ENCODE results near the gene ARHGAP12. TPM values are rescaled to one million over a fixed set of nuclear protein-coding genes. Genes with fewer than 3 reads are reported as not detected.
A peak's percentile ranks its signal among the peaks of the same experiment; 100 is the strongest.

The ARHGAP12 gene
- polyA plus RNA-seq, 4 donors, result 28.4 to 41.6 (median 37.4) TPM

DNA sequence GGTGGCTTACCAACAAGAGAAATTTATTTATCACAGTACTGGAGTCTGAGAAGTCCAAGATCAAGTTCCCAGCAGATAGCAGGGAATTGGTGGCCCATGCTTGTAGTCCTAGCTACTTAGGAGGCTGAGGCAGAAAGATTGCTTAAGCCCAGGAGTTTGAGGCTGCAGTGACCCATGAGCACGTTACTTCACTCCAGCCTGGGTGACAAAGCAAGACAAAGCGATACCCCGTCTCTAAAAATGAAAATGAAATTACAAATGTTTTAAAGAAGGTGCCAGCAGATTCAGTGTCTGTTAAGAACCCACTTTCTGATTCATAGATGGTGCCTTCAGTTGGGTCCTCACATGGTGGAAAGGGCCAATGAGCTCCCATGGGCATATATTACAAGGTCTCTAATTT lies 20.6 kb upstream of the ARHGAP12 start:
- no peak for DNase-seq (ENCODE audit: low read depth in 4 of 4, low spot score in 3 of 4)

DNA sequence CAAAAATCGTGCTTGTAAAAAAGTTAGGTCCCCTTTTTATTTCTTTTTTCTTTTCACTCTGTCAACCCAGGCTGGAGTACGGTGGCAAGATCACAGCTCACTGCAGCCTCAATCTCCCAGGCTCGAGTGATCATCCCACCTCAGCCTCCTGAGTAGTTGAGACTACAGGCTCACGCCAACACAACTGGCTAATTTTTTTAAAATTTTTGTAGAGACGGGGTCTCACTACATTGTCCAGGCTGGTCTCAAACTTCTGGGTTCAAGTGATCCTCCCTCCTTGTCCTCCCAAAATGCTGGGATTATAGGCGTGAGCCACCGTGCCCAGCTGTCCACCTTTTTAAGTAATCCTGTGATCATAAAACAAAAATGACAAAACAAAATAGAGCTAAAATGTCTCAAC lies 19.4 kb upstream of the ARHGAP12 start:
- no peak for DNase-seq (ENCODE audit: low read depth in 4 of 4, low spot score in 3 of 4)

DNA sequence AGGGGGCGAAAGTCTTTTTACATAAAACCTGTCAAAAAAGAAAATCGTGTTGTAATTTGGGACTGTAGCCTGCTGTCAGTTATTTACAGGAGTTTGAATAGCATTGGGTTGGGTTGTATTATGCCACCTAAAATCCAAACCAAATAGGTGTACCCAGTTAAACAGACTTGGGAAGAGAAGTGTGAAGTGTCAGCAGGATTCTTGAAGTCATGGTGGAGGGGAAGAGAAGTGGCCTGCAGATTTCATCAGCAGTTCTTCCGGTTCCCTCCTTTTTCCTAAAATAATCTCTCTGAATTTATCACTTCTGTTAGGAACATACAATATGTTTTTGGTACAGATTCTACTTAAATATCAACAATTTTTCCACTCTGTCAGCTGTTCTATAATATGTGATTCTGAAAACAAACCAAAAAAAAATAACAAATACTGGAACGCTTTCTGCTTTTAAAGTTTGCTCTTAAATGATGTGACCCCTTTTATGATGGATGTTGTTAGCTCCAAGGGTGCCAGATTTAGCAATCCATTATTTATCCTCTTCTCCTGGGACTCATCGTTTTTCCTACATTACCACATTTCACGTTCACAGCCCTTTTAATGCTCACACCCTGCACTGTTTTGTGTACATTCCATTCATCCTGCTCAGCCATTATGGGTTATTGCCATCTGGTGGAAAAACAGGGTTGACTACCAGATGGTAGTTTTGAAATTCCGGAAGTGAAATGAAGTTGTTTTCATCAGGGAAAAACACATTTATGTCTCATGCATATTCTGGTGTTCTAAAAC lies 18.7 kb upstream of the ARHGAP12 start:
- DNase-seq (ENCODE audit: low read depth in 4 of 4, low spot score in 3 of 4), result peak in 3 of 4 donors; percentile 20 to 40 (median 38)

DNA sequence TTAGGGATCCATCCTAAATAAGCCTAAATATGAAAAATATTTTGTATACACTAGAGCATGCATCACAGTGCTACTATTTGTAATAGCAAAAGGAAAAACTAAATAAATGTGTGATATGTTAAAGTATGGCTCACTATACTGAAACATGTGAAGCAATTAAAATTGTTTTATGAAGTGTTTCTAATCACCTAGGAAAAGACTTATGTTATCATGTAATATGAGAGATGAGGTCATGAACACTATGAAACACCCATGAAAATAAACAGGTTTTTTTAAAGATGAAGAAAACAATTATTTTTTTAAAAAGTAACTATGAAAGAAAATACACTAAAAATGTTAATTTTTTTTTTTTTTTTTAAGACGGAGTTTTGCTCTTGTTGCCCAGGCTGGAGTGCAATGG lies 16.8 kb upstream of the ARHGAP12 start:
- DNase-seq (ENCODE audit: low read depth in 4 of 4, low spot score in 3 of 4), result no peak

DNA sequence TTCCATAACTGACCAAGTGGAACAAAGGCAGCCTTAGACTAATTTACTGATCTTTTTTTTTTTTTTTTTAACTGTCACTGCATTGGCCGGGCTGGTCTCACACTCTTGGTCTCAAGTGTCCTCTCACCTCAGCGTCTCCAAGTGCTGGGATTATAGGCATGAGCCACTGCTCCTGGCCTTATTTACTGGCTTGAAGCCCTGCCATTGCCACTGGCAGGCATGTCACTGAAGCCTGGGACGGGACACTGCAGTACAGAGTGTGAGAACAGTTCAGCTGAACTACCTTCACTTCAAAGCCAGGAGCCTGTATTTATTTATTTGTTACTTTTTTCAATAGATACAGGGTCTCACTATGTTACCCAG lies 15.4 kb upstream of the ARHGAP12 start:
- no peak for DNase-seq (ENCODE audit: low read depth in 4 of 4, low spot score in 3 of 4)

DNA sequence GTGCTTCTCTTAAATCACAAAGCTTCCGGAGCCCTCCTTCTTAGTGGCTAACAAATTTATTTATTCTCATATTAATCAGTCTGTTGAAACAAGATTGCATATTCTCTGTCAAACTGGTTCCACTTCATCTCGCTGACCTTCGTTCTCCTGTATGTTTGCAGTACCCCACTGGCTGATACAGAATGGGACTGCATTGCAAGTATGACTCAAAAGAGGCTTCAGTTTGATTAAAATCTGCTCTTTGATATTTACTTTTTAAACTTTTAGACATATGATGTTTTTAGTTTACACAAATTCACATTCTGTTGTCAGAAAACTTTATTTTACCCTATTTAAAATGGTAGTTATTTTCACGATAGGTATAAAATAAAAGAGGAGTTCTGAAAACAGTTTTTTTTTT lies 14.3 kb upstream of the ARHGAP12 start:
- DNase-seq (ENCODE audit: low read depth in 4 of 4, low spot score in 3 of 4), result no peak

DNA sequence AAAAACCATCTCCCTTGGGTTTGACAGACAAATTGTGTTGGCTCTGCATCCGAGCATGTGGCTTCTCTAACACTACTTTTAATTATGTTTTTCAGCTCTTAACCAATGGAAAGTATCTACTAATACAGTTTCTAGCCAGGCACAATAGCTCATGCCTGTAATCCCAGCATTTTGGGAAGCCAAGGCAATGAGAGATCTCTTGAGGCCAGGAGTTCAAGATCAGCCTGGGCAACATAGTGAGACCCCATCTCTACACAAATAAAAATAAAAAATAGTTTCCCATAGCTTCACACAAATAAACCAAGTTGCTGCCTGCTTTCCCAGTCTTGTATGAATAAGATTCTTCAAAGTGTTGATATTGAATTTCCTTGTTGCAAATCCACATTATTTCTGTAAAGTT lies 13.8 kb upstream of the ARHGAP12 start:
- no peak for DNase-seq (ENCODE audit: low read depth in 4 of 4, low spot score in 3 of 4)

DNA sequence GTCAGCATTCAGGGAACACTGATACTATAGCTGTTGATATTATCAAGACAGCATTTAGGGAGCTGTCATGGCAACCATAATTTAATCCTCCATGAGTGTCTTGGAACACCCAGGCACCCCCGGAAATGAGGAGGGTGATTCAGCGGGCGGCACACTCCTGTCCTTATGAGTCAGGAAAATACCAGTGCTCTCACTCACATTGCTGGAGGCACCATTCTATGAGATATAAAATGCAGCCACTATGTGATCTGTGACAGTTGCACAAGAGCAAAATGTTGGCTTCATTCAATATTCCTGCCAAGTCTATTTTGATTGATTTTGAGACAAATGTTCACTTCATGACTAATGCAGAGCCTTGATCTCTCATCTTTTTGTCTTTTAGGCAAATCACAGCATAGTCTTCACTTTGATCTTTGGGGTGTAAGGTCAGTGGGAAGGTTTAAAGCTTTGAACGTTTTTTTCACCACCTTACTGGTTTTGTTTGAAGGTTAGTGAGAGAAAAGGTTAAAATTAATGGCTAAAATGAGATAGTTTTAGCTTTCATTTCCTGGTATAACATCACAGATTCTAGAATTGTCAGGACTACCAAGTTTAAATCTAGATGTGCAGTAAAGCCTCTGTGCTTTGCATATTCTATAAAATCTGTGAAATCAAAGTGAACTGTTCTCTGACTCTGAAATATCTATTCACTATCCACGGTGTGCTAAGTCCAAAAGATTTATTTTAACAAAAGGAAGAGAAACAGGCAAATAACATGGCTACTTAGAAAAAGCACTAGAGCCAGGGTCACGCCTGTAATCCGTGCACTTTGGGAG lies 12.4 kb upstream of the ARHGAP12 start:
- no peak for DNase-seq (ENCODE audit: low read depth in 4 of 4, low spot score in 3 of 4)

DNA sequence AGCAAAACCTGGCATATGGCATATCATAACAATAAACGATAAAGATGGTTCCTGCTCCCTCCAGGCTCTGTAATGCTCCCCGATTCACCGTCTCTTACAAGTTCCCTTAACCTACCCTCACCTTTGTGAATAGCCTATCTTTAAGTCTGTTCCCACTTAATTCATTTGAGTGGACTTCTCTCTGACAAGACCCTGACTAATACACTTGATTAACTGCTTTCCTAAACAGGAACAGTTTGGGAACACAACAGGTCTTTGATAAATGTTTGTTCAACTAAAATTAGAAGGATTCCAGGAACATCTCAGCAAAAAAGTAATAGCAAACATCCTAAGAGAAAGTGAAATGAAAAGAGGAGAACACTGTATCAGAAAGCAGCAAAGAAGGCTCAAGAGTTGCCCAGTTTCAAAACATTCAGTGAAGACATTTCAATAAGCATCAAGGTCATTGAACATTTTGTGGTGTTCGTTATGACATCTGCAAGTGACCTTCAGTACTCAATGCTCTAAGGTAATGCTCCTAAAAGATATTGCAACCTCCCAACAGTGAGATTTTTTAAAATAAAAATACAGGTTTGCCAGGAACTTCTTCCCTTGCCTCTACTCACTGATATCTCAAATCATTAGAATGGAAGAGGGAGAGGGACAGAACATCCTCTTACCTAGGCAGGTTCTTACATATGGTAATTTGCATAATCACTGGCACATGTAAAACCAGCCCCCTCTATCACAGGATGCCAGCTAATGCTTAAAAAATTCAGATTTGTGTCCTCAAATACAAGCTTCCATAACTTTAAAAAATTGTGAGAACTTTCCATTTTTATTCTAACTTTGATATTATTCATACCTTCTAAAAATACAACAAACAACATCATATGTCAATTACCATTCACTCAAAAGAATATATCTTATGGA lies 11.4 kb upstream of the ARHGAP12 start:
- no peak for DNase-seq (ENCODE audit: low read depth in 4 of 4, low spot score in 3 of 4)

DNA sequence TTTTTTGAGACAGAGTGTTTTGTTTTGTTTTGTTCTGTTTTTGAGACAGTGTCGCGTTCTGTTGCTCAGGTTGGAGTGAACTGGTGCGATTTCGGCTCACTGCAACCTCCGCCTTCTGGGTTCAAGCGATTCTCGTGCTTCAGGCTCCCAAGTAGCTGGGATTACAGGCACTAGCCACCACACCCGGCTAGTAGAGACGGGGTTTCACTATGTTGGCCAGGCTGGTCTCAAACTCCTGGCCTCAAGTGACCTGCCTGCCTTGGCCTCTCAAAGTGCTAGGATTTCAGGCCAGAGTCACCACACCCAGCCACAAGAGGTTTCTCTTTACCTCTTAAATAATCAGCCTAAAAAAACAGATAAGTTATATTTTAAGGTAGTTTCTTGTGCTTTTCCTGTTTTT lies 8.7 kb upstream of the ARHGAP12 start:
- no peak for DNase-seq (ENCODE audit: low read depth in 4 of 4, low spot score in 3 of 4)

DNA sequence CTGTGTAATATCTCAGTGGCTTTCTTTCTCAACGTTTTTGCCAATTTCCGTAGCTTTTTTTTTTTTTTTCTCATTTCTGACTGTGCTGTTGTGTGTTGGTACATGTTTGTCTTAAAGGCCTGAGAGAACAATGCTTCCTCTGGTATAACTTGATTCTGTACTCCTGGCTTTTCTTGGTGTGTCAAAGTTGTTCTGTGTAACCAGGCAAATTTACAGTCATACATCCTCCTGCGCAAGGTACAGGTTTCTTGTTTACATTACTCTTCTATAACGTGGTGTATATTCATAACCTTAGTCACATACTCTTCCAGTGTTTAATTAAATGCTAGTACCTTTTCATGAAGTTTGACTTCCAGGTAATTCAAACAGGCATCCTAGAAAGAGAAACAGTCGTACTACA lies 8.3 kb upstream of the ARHGAP12 start:
- no peak for DNase-seq (ENCODE audit: low read depth in 4 of 4, low spot score in 3 of 4)

DNA sequence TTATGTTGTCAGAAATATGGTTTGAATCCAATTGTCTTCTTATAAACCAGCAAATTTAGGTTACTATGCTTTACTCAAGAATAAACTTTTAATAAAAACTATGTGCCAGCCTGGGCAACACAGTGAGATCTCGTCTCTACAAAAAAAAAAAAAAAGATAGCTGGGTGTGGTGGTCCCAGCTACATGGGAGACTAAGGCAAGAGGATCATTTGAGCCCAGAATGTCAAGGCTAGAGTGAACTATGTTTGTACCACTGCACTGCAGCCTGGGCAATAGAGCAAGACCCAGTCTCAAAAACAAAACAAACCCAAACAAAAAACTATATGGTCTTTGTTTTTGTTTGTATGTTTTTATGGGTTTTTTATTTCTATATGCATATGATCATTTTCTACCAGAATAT lies 7.5 kb upstream of the ARHGAP12 start:
- DNase-seq (ENCODE audit: low read depth in 4 of 4, low spot score in 3 of 4), result no peak

DNA sequence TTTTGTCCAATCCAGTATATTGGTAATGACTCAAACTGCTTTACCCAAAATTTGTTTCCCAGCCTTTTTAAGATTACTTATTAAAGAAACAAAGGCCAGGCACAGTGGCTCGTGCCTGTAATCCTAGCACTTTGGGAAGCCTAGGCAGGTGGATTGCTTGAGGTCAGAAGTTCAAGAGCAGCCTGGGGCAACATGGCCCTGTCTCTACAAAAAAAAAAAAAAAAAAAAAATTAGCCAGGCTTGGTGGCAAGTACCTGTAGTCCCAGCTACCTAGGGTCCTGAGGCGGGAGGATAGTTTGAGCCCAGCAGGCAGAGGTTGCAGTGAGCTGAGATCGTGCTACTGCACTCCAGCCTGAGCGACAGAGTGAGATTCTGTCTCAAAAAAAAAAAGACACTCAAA lies 7.0 kb upstream of the ARHGAP12 start:
- DNase-seq (ENCODE audit: low read depth in 4 of 4, low spot score in 3 of 4), result no peak

DNA sequence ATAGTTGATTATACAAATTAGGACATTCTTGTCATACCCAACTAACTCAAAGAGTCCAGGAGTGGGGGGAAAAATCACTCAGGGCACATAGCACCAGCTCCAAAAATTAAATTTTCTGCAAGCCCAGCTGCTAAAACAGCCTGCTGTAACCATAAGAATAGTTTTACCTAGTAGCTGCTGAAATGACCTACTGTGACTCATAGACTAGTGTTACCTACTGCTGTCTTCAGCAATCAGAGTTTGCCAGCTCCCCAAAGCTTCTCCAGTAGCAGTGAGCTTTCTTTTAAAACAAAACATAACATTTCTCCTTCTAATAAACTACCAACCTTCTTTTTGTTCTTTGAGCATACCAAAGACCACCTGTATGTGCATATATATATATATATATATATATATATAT lies 4.2 kb upstream of the ARHGAP12 start:
- DNase-seq (ENCODE audit: low read depth in 4 of 4, low spot score in 3 of 4), result no peak

DNA sequence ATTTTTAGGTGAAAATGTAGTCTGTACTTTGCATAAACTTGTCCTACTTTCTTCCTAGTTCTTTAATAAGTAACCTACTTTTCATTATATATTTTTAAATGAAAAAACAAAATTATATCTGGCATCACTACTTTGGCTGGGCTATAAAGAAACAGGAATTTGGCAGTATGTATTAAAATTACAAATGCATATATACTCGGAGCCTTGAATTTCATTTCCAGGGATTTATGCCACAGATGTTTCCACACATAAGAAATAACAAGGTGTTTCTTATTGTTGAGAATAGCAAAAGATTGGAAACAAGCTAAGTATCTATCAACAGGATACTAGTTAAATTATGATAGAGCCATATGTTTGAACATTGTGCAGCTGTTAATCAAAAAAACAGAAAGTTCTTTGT lies 2.2 kb upstream of the ARHGAP12 start:
- no peak for DNase-seq (ENCODE audit: low read depth in 4 of 4, low spot score in 3 of 4)

DNA sequence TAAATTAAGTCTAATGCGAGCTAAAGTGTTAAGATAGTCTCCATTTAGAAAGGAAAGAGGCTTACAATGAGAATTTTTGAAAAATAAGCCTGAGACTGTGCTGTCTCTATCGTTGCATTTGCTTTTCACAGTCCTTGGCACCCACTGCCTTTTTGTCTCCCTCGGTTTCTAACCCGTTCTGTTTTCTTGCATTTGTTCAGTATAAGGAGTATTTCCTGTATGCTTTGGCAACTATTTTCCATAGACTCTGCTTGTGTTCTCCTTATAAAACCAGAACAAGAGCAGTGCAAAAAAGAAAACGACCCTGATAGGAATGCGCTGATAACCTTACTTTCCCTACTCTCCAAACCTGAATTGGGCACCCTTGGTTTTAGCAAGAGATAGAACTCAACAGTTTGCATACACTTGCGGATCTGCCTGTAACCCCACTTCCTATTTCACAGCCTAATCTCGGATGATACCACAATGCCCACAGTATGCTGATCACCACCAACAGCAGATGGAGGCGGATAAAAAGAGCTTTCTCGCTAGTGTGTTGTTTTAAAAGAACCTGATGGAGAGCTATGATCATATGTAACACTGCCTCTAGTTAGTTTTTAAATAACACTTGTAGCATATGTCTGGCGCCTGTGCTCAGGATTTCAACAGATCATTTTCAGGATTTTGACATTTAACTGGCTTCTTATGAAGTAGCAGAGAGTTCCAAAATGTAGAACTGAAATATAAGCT lies 1.6 kb upstream of the ARHGAP12 start:
- no peak for DNase-seq (ENCODE audit: low read depth in 4 of 4, low spot score in 3 of 4)

DNA sequence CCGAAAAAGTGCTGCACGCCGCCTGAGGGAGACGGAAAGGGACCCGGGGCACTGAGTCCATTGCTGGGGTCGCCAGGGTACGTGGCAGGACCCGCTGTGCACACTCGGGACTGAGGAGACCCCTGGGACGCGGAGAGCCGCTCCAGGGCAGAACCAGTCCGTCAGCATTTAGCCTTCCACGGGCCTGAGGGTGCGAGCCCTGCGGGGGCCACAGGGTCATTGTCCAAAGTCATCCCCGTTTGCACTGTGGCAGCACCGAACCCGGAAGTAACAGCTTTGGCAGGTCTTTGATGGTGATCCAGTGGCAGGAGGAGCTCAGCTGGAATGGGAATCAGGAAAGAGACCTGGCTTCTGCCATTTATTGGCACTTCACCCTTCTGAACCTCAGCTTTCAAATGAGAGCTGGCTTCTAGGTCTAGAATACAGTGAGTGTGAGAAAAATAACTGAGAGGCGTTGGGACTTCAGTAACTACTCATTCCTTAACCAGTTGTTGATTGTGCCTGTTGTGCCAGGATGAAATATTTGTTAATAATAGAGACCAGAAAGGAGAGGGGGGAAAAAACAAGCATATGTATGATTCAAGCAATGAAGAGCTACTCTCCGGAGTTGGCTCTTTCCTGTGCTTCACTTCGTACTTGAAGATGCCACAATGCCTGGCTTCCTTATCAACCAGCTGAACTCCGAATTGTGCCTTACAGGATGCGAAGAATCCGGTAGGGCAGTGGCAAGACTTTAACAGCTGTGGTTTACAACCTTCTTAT lies 811 bp upstream of the ARHGAP12 start:
- DNase-seq (ENCODE audit: low read depth in 4 of 4, low spot score in 3 of 4), result peak in 2 of 4 donors; percentile 22 to 45

DNA sequence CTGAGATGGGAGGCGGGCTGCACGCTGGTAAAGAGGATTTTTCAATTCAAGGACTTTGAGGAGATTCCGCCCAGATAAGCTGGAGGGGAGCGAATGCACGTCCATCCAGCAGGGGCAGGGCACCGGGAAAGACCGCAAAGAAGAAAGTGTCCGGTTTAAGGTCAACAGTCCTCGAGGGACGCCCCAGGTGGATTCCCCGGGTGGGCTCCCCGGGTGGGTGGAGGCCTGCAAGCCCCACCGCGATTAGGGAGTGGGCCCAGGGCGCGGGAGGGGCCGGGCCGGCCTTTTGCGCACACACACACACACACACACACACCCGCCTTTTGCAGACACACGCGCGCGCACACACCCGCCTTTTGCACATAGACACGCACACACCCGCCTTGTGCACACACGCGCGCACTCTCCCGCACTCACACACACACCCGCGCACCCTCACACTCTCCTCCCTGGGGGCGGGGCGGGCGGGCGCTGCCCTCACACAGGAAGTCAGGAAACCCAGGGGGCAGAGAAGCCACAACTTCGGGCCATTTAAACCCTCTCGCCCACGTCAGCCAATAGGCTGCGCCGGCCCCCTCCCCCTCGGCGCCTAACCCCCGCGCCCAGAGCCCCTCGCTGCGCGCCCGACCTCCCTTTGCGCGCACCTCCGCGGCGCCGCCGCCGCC lies 615 bp downstream of the ARHGAP12 start:
- peak; percentile 25 to 60 (median 37) for DNase-seq (ENCODE audit: low read depth in 4 of 4, low spot score in 3 of 4)

DNA sequence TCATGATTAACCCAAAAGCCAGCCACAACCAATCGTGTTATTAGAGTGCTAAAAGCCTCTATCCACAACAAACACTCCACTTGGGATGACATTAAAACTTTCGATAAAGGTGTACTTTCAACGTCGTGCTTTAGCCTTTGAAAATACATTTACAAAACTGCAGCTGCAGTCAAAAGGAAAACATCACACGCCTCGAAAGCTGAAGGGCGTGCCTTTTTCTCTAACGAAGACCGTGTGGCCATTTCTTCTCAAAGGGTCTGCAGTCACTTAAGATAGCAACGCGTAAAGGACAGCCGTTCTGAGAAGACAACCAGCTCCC lies 1.1 kb downstream of the ARHGAP12 start:
- peak in 1 of 4 donors; percentile 50 for DNase-seq (ENCODE audit: low read depth in 4 of 4, low spot score in 3 of 4)

Measured in right renal pelvis (tissue), 4 donors.